HG03135 (cell line): ENCODE results near the gene ZNF652.
"Not testable (repeated sequence)": the region's sequence is repeated elsewhere in the genome, so short reads cannot be mapped to it uniquely, and the experiment has no call there.

ENCODE experiments used
- ATAC-seq: cut with Tn5 transposase; IDR thresholded peaks from one replicate; pipeline ENCODE4 v1.9.1; 2021; ENCODE audit warnings: mild to moderate bottlenecking, moderate library complexity; ENCODE audit not compliant: unreplicated experiment

ZNF652 gene

DNA sequence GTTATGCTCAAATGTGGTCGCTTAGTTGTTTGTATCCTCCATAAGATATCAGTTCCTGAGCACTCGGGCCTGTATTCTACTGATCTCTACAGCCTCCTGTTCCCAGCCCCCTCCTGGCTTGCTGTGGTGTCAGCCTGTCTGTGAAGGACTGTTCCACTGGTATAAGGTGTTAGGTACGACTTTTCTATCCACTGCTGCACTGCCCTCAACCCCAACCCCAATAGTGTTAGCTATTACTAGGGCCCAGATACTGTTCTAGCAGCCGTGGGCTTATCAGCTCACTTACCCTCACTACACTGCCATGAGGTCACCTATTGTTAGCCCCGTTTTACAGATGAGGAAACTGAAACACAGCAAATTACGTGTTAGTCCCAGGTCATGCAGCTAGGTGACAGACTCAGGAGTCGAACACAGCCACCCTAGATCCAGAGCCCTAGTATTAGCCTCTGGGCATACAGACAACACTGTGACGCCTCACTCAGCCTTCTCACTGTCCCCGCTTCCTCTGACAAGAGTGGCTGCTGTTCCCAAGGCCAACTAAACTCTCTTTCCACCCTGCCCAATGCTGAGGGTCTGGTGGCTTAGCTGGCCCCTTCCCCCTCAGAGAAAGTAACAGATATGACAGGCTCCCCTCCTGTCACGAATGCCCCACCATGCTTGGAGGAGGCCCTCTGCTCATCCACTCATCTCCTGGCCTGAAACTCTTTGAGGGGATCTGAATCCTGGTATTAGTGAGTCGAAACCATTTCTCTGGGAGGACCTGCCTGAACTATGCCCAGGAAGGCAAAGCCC is 25.6 kb upstream of the ZNF652 start:
- ATAC-seq = no peak

DNA sequence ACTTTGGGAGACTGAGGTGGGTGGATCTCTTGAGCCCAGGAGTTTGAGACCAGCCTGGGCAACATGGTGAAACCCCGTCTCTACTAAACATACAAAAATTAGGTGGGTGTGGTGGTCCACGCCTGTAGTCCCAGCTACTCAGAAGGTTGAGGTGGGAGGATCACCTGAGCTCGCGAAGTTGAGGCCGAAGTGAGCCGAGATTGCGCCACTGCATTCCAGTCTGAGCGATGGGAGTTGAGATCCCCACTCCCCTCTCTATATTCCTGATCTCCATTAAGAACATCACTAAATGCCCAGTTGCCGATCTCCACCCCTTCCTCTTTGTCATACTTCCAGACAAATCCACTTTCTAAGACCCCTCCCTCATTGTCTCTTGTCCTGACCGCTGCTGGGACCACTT is 24.3 kb upstream of the ZNF652 start:
- no peak for ATAC-seq

- ATAC-seq = no peak
Measured at GRCh38 chr17:49384951-49385350, 22.9 kb upstream of the ZNF652 start.

- no peak for ATAC-seq
Measured at GRCh38 chr17:49383060-49383459, 21.0 kb upstream of the ZNF652 start.

DNA sequence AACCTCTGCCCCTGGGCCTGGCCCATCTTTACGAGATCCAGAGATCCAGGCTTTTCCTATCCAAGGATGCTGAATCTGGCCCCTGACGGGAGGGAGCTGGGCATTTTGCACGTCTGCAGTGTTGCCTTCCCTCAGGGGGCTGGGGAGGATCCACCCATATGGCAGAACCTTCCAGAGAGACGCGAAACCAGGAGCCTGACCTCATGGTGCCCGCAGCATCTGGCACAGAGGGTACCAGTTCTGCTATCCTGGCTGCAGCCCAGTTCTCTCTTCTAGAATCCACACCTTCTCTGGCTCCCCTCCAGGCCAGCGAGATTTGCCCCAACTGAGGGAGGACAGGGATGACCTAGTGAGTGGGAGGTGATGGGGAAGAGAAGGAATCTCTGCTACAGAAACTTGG is 20.5 kb upstream of the ZNF652 start:
- no peak for ATAC-seq

- ATAC-seq = no peak
Measured at GRCh38 chr17:49381793-49382192, 19.7 kb upstream of the ZNF652 start.

GRCh38 chr17:49381033-49381432 is 19.0 kb upstream of the ZNF652 start:
- no peak for ATAC-seq

DNA sequence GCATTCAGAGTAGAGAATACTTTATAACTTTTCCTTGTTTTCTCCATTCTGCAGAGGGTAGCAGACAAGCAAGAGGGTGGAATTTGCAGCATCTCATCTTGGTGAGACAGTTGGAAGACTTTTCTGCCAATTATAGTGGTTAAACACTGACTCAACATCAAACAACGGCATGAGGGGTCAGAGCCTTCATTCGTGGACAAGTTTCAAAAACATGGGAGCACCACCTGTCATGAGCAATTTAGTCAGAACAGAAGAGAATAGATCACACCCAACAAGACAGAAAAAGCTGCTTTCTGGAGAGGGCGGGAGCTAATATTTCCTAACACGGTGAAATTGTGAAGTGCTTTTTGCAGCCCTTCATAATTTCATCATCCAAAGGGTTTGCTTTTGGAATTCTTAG is 17.9 kb upstream of the ZNF652 start:
- no peak for ATAC-seq

- no peak for ATAC-seq
Measured at GRCh38 chr17:49378311-49378710, 16.3 kb upstream of the ZNF652 start.

DNA sequence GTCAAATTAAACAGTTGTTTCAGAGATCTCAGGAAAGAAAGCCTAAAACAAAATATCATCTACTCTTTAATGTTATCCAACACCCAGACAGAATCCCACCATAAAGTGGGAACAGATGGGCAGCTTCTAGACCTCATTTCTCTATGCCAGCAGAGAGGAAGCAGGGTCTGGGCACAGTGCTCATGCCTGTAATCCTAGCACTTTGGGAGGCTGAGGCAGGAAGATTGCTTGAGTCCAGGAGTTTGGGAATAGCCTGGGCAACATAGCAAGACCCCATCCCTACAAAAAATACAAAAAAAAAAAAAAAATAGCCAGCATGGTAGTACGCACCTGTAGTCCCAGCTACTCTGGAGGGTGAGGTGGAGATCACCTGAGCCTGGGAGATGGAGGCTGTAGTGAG is 13.5 kb upstream of the ZNF652 start:
- no peak for ATAC-seq

GRCh38 chr17:49373115-49373514 is 11.1 kb upstream of the ZNF652 start:
- ATAC-seq = no peak

DNA sequence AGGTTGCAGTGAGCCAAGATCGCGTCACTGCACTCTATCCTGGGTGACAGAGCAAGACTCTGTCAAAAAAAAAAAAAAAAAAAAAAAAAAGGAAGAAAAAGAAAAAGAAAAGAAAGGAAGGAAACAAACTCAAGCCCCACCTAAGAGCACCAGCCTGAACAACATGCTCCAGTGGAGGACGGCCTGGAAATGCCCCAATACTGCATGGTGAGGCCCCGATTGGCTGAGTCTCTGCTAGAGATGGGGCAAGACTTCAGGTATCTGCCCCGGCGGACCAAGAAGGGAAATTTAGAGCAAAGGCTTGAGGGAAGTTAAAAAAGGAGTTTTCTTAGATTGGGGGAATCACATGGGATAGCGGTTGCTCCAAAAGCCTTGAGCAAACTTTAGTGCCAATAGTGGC is 10.4 kb upstream of the ZNF652 start:
- no peak for ATAC-seq

DNA sequence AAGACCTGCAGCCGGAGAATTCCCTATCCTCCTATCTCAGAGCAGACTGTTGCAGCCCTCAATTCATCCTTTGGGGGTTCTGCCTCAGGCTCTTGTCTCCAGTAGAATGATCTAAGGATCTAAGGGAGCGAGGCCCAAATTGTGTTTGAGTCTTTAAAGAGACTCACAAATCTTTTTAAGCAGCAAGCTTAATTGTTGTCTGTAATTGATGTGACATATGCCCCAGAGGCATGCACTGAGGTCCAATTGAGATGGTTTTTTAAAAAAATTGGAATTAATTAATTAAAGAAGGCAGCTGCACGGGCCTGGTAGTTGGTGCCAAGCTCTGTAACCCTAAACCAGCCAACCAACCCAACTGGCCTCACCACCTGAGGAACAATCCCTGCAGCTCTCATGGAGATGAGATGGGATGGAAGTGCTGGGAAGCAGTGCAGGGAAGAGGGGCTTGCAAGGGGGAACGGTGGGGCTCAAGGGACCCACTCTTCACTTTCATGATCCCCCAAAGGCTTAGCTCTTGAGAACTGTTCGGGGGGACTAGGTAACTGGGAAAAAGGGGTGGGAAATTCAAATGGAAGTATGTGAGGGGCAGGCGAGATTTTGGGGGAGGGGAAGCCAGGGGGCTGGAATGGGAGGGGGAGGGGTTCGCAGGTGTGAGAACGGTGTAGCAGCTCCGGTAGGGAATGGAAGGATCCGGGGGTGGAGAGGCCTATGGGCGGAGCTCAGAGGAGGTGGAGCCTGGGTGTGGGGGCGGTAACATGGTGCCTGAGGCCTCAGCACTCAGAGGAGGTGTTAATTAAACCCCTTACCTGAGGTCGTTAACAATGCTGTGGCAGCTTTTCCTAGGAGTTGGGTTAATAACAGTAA is 9.2 kb upstream of the ZNF652 start:
- no peak for ATAC-seq

DNA sequence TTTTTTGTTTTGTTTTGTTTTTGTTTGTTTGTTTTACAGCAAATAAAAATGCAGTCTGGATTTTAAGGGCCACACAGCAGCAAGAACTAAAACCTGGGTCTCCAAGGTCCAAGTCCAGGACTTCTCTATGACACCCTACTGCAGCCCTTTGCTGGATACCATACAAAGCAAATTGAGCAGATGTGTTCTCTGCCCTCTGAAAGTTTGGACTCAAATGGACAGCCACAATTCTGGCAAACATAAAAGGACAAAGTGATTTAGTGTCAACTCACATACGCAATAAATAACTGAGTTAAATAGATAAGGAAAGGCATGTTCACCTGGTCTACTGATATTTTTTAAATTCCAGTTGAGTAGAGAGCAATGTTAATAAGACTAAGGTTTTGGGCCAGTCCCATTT is 7.7 kb upstream of the ZNF652 start:
- ATAC-seq = no peak

DNA sequence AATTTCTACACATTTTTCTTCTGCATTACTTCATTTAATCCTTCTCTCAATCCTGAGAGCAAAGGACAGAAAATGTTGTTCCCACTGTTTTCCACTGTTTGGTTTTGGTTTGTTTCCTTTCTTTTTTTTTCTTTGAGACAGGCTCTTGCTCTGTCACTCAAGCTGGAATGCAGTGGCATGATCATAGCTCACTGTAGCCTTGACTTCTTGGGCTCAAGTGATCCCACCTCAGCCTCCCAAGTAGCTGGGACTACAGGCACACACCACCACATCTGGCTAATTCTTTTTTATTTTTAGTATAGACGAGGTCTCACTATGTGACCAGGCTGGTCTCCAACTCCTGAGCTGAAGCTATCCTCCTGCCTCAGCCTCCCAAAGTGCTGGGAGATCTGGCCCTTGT is 7.0 kb upstream of the ZNF652 start:
- no peak for ATAC-seq

DNA sequence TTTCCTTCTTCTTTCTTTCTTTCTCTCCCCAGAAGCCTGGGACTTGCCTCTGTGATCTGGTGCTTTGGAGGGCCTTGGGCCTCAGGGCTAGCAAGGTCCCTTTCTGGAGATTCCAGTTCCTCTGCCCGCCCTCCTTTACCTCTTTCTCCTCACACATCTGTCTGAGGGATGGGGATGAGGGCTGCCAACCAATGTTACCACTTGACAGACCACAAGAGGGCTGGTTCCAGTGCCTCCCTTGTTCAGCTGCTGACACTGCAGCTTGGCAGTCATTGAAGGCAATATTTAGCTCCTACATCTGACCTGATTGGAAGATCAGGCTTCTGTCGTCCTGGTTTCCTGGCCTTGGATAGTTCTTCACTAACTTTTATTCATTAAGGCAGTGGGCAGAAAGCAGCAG is 3.6 kb upstream of the ZNF652 start:
- ATAC-seq = no peak

DNA sequence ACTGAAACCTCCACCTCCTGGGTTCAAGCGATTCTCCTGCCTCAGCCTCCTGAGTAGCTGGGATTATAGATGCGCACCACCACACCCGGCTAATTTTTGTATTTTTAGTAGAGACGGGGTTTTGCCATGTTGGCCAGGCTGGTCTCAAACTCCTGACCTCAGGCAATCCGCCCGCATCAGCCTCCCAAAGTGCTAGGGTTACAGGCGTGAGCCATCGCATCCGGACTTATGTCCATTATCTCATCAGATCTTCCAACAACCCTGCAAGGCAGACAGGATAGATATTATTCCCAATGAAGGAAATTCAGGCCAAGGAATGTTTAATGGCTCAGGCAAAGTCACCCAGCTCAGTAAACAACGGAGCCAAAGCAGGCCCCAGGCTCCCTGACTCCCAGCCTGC is 3.1 kb upstream of the ZNF652 start:
- ATAC-seq = not testable (repeated sequence)

GRCh38 chr17:49364119-49364518 is 2.1 kb upstream of the ZNF652 start:
- ATAC-seq = no peak

DNA sequence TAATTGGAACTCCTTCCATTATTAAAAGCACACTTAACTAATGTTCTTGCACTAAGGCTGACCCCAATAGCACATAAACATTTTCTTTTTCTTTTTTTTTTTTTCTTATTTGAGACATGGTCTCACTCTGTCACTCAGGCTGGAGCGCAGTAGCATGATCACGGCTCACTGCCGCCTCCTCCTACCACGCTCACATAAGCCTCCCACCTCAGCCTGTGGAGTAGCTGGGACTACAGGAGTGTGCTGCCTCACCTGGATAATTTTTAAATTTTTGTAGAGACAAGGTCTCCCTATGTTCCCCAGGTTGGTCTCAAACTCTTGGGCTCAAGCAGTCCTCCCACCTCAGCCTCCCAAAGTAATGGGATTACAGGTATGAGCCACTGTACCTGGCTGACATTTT is 1.2 kb upstream of the ZNF652 start:
- no peak for ATAC-seq

DNA sequence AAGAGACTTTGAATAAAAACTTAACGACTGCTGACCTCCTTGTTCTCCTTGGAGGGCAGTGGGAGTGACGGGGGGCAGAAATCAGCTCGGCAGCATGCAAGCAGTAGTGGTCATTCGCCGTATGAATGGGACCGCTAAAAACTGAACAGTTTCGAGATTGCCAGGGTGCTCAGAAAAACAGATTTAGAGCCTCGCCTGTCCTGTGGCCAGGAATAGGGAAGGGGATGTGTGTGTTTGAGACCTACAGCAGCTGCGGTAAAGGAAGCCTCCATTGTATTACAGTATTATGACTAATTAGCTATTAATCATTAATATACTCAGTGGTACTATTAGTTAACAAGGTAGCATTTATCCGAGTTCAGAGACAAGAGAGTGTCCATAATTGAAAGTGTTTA is 670 bp upstream of the ZNF652 start:
- ATAC-seq = no peak

- ATAC-seq = peak; percentile 25
Measured at GRCh38 chr17:49361129-49361901, 735 bp downstream of the ZNF652 start.

DNA sequence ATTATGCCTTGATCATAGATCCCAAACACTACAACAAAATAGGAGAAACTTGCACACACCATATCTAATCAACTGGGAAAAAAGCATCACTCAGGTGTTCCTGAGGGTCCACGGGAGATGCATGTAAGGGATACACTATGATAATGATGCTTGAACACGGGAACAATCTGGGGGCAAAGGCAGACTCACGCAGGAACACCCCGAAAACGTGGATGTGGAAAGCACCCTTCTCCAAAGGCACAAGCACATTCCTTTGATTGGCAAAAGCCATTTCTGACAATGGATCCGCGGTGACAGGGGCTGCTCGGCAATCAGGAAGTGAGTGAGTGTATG is 1.3 kb downstream of the ZNF652 start:
- ATAC-seq = no peak
